ENCODE results near the gene MOGAT3.

The MOGAT3 gene

DNA sequence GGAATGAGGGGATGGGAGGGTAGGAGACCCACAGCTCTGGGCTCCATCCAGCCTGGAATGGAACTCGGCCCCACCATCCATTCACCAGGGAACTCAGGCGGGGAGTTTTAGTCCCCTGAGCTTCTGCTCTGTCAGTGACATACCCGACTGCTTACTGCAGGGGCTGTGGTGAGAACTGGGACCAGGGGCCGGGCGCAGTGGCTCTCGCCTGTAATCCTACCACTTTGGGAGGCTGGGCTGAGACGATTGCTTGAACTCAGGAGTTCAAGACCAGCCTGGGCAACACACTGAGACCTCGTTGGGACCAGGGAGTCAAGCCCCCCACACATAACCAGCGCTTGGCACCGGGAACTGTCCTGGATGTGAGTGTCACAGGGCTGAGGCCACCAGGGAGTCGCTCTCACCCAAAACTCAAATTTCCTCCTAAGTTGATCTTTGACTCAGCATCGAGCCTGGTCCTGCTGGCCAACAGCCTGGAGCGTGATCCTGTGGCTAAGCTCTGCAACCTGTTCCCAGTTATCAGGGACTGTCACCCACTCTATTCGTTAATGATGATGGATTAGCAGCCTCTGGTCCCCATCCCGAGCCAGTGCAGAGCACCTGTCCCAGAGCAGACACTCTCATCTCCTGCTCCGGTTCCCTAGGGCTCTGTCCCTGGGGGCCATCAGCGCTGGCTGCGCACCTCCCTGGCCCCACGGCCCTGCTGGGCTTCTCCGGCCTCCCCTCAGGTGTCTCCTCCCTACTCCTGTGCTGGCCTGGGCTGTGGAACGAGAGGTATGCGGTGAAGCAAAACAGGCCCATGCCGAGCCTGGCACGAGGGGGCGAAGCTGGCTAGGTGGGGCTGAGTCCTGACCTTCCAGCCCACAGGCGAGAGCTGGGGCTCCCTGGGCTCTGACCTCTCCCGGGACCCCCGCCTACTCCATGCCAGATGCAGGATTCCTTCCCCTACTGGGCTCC lies 37.7 kb upstream of the MOGAT3 start:
- Histone ChIP-seq H3K4me3 (no peak overlapping the region), H3K4me1 (peaks cover 3% of the 10 kb centered on the region), H3K27me3 (ENCODE audit: low read depth) (no peaks in the 10 kb centered on the region), H3K36me3 (replicated peaks) (peaks cover 34% of the 10 kb centered on the region), H3K9me3 (no peaks in the 10 kb centered on the region)
- DNase-seq (ENCODE audit: low spot score in 2 of 2): no peak
- in situ Hi-C loops (cut with MboI; ENCODE audit: low sequenced_read_pairs): no loop called here

DNA sequence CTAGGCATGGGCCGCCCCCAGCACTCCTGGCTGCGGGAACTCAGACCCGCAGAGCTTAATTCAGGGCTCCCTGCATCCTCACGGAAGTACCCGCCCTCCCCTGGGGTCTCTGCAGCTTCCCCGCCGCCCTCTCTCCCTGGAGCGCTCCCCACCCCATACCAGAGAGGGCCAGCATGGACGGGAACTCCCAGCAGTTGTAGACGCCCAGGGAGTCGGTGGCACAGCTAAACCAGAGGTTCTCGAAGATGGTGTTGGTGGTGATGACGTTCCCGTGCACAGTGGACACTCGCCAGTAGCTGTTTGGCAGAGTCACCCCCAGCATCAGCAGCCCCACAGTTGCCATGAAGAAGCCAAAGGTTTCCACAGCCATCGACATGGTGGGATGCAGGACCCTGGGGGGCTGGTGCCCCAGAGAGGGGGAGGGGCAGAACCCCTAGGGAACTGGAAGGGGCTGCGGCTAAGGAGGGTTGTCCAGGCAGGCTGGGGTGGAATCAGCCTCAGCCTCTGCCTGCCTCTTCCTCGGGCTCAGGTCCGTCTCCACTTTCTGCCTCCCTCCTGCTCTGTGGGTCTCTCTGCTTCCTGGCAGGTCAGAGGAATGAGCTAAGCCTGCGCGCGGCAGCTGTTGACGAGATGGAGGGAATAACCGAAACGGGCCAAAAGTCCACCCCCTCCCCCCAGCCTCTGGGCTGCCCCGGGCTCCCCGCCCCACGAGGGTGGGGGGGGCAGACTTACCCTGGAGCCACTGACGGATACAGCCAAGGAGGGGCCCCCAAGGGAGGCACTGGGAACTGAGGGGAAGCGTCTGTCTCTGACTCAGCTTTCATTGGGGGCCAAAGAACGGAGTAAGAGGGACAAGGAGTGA lies 36.6 kb upstream of the MOGAT3 start, which contains the start of gene CLDN15:
Gene CLDN15 (minus strand): TSS at position 597 of the 862 bp plus-strand sequence. CDS start 221 bp downstream, at position 376.
- Histone ChIP-seq H3K4me1 (no peaks in the 10 kb centered on the region), H3K9me3 (no peaks in the 10 kb centered on the region), H3K27me3 (ENCODE audit: low read depth) (no peaks in the 10 kb centered on the region), H3K36me3 (replicated peaks) (peaks cover 26% of the 10 kb centered on the region), H3K4me3 (no peak within 1 kb of the TSS)
- DNase-seq (ENCODE audit: low spot score in 2 of 2): no peak
- in situ Hi-C loops (cut with MboI; ENCODE audit: low sequenced_read_pairs): no loop called here

DNA sequence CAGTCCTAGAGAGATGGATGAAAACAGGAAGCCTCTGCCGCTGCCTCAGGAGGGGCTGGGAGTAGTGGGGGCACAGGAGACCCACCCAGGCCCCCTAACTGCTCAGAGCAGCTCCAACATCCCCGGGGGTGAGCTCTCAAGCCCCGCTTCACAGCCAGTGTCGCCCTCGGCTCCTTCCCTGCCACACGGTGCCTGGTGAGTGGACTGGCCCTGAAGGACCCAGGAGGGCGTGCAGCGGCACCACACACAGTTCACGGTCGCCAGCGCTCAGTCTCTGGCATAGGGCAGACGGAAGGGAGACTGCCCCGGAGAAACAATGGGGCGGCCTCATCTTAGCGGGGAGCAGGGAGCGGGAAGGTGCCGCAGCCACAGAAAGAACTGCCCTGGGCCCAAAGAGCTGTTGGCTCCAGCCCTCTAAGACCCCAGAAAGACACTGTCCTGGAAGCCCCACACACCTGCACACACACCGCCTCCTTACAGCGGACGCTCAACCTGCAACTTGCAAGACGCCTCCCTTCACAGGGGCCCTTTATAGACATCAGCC lies 35.5 kb upstream of the MOGAT3 start:
- DNase-seq (ENCODE audit: low spot score in 2 of 2): no peak
- H3K4me1 ChIP-seq: no peaks in the 10 kb centered on the region
- H3K27me3 ChIP-seq (ENCODE audit: low read depth): no peaks in the 10 kb centered on the region
- H3K36me3 ChIP-seq (replicated peaks): peaks cover 23% of the 10 kb centered on the region
- no peaks in the 10 kb centered on the region for H3K9me3 ChIP-seq
- no peak overlapping the region for H3K4me3 ChIP-seq
- in situ Hi-C loops (cut with MboI; ENCODE audit: low sequenced_read_pairs): no loop called here

DNA sequence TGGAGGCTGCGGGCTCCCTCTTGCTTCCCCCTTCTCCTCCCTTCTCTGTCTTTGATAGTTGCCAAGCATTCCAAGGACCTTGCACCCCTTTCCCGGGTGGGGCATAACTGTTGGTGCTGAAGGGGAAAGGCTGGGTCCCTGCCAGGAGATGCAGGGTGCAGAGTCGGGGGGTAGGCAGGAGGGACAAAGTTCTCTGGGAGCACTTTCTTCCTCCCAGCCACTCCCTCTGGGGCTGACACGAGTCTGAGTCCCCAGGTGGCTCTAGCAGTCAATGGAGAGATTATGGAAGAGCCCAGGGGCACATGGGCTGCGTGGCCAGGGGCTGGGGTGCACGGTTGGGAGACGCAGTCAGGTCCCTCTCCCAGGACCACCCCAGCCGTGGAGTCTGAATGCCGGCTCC lies 34.7 kb upstream of the MOGAT3 start:
- Histone ChIP-seq H3K4me1 (no peaks in the 10 kb centered on the region), H3K4me3 (no peak overlapping the region), H3K36me3 (replicated peaks) (peaks cover 23% of the 10 kb centered on the region), H3K27me3 (ENCODE audit: low read depth) (no peaks in the 10 kb centered on the region), H3K9me3 (no peaks in the 10 kb centered on the region)
- in situ Hi-C loops (cut with MboI; ENCODE audit: low sequenced_read_pairs): no loop called here
- no peak for DNase-seq (ENCODE audit: low spot score in 2 of 2)

DNA sequence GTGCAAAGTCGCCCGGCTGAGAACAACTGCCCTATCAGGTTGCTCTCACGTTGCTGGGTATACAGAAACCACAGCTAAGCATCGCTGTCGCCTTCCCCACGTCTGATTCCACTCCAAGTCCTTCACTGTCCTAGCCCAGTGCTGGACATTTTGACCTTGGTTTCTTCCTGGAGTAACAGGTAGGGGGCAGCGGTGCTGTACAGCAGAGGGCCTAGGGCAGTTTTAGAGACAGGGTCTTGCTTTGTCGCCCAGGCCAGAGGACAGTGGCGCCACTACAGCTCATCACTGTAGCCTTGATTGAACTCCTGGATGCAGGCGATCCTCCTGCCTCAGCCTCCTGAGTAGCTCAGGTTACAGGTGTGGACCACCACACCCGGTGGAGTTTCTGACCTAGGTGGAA lies 34.2 kb upstream of the MOGAT3 start:
- Histone ChIP-seq H3K27me3 (ENCODE audit: low read depth) (no peaks in the 10 kb centered on the region), H3K4me3 (no peak overlapping the region), H3K9me3 (no peaks in the 10 kb centered on the region), H3K4me1 (no peaks in the 10 kb centered on the region), H3K36me3 (replicated peaks) (peaks cover 18% of the 10 kb centered on the region)
- DNase-seq (ENCODE audit: low spot score in 2 of 2): peak in 1 of 2 experiments; percentile 57
- in situ Hi-C loops (cut with MboI; ENCODE audit: low sequenced_read_pairs): no loop called here

DNA sequence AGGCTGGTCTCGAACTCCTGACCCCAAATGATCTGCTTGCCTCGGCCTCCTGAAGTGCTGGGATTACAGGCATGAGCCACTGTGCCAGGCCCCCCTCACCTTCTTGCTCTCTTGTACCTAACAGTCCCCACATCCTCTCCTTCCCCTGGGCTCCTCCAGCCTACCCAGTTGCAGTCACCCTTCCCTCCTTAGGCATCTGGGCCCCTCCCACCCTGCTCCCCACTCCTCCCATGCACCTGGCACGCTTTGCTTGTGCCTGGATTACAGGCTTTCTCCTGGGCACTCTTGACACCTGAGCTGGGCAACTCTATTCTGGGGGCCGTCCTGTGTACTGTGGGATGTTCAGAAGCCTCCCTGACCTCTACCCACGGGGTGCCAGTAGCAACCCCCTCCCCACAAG lies 33.8 kb upstream of the MOGAT3 start:
- H3K9me3 ChIP-seq: no peaks in the 10 kb centered on the region
- in situ Hi-C loops (cut with MboI; ENCODE audit: low sequenced_read_pairs): no loop called here
- H3K4me3 ChIP-seq: no peak overlapping the region
- H3K4me1 ChIP-seq: no peaks in the 10 kb centered on the region
- no peaks in the 10 kb centered on the region for H3K27me3 ChIP-seq (ENCODE audit: low read depth)
- H3K36me3 ChIP-seq (replicated peaks): peaks cover 14% of the 10 kb centered on the region
- DNase-seq (ENCODE audit: low spot score in 2 of 2): no peak

DNA sequence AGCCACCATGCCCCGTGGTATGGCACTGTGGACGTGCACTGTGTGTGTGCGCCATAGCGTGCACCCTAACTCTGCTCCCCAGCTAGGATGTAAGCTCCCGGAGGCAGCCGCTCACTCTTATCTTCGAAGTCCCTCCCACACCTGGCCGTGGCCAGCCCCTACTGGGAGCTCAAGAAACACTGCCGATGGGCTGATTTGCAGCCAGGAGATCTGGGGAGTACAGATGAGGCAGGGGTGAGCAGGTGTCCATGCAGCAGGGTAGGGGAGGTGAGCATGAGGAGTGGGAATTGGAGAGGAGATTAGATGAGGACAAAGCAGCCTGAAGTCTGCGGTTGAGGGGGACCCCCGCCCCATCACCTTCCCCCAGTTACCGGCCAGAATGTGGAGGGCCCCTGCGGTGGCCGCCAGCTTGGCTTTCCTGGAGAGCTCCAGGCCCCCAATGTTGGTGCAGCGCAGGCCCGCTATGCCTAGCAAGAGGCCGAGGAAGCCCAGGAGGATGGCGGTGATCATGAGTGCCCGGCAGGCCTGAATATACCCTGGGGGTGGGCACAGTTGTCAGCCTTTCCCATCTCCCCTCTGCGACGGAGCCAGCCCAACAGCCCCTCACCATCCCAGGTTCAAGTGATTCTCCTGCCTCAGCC lies 33.2 kb upstream of the MOGAT3 start:
- Histone ChIP-seq H3K36me3 (replicated peaks) (peaks cover 9% of the 10 kb centered on the region), H3K9me3 (no peaks in the 10 kb centered on the region), H3K4me3 (no peak overlapping the region), H3K4me1 (no peaks in the 10 kb centered on the region), H3K27me3 (ENCODE audit: low read depth) (no peaks in the 10 kb centered on the region)
- in situ Hi-C loops (cut with MboI; ENCODE audit: low sequenced_read_pairs): no loop called here
- no peak for DNase-seq (ENCODE audit: low spot score in 2 of 2)

DNA sequence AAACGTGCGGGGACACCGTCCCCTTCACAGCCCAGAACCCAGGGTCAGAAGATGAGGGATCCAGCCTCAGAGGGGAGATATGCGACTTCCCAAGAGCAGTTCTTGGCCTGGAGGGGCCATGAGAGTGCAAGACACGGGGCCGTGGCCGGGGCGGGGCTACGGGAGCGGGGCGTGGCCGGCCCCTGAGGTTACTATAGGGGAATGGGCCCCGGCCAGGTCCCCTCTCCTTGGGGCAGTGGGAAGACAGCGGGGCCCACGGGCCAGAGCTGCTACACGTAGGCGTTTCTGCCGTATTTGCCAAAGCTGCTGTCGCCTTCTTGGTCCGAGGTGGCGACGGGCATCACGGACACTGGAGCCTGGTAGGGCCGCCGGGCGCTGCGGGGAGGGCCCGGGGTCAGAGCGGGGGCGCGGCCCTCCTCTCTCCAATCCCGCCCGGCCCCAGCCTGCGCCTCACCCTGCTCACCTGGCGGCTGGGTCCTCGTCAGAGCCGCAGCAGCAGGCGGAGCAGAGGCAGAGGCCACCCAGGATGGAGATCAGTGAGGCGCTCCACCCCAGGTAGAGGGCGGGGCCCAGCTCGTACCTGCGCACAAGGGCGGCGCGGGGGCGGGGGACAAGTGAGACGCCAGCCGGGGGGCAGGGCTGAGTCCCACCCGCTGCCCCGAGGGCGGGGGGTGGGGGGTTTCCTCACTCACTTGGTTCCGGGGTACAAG lies 31.5 kb upstream of the MOGAT3 start:
- Histone ChIP-seq H3K27me3 (ENCODE audit: low read depth) (no peaks in the 10 kb centered on the region), H3K36me3 (replicated peaks) (no peaks in the 10 kb centered on the region; the same call in 1 of the 2 replicates), H3K4me3 (no peak overlapping the region), H3K4me1 (no peaks in the 10 kb centered on the region), H3K9me3 (no peaks in the 10 kb centered on the region)
- DNase-seq (ENCODE audit: low spot score in 2 of 2): no peak
- in situ Hi-C loops (cut with MboI; ENCODE audit: low sequenced_read_pairs): no loop called here

DNA sequence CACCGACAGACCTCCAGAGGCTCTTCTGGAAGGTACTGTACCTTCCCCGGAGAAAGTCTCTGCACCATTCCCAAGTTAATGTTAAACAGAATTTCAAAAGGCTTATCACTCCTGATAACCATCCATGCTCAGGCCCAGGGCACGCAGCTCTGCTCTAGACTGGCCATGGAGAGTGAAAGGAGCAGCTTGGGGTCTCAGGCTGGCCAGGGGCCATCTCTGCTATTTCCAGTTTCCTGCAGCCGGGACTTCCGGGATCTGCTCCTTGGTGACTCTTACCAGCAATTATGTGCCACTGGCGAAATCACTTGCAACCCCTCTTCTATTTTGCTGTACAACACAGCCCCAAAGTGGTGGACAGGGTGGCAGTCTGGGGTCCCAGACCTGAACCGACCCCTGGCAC lies 30.8 kb upstream of the MOGAT3 start:
- Histone ChIP-seq H3K36me3 (replicated peaks) (no peaks in the 10 kb centered on the region; the same call in 1 of the 2 replicates), H3K9me3 (no peaks in the 10 kb centered on the region), H3K27me3 (ENCODE audit: low read depth) (no peaks in the 10 kb centered on the region), H3K4me3 (no peak overlapping the region), H3K4me1 (no peaks in the 10 kb centered on the region)
- in situ Hi-C loops (cut with MboI; ENCODE audit: low sequenced_read_pairs): no loop called here
- no peak for DNase-seq (ENCODE audit: low spot score in 2 of 2)

DNA sequence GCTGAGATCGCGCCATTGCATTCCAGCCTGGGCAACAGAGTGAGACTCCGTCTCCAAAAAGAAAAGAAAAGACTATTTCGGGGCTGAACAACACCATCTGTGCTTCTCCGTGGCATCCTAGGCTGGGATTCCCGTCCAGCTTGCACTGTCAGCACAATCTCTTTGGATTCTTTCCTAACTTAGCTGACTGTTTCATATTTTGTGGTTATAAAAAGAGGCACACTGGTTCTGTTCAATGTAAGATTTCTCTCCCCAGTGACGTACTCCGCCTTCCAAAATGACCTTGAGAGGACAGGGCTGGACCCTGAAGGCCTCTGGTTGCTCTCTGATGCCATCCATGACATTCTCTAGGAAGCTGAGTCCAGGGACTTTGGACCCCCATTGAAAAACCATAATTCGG lies 25.9 kb upstream of the MOGAT3 start:
- Histone ChIP-seq H3K4me3 (no peak overlapping the region), H3K4me1 (no peaks in the 10 kb centered on the region), H3K27me3 (ENCODE audit: low read depth) (no peaks in the 10 kb centered on the region), H3K9me3 (no peaks in the 10 kb centered on the region), H3K36me3 (replicated peaks) (peaks cover 16% of the 10 kb centered on the region)
- in situ Hi-C loops (cut with MboI; ENCODE audit: low sequenced_read_pairs): no loop called here
- DNase-seq (ENCODE audit: low spot score in 2 of 2): no peak

DNA sequence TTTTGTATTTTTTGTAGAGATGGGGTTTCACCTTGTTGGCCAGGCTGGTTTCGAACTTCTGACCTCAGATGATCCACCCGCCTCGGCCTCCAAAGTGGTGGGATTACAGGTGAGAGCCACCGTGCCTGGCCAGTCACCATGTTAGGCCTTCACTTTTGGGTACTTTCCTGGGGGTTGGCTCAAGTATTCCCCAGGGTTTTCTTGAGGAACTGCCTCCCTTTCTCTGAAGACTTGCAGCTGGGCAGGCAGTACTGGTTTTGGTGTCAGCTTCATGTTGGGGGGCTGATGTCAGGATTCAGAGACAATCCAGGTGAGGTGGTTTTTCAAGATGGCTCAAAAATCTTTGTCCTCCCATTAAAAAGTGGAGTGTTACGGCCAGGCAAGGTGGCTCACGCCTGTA lies 24.8 kb upstream of the MOGAT3 start:
- H3K27me3 ChIP-seq (ENCODE audit: low read depth): no peaks in the 10 kb centered on the region
- in situ Hi-C loops (cut with MboI; ENCODE audit: low sequenced_read_pairs): no loop called here

DNA sequence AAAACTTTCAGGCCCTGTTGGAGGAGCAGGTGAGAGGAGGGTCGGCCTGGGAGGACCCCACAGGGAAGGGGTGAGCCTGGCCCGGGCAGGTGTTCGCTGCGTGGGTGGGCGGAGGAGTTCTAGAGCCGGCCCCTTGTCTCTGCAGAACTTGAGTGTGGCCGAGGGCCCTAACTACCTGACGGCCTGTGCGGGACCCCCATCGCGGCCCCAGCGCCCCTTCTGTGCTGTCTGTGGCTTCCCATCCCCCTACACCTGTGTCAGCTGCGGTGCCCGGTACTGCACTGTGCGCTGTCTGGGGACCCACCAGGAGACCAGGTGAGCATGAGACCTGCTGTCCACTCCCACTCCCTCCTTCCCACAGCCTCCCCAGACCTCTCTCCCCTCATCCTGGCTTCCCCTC lies 22.7 kb upstream of the MOGAT3 start:
- Histone ChIP-seq H3K9me3 (no peaks in the 10 kb centered on the region), H3K36me3 (replicated peaks) (peaks cover 16% of the 10 kb centered on the region), H3K4me3 (no peak overlapping the region), H3K27me3 (ENCODE audit: low read depth) (no peaks in the 10 kb centered on the region), H3K4me1 (no peaks in the 10 kb centered on the region)
- DNase-seq (ENCODE audit: low spot score in 2 of 2): no peak
- in situ Hi-C loops (cut with MboI; ENCODE audit: low sequenced_read_pairs): no loop called here

More for the DNA sequence above, 24.8 kb upstream of the MOGAT3 start:
- DNase-seq (ENCODE audit: low spot score in 2 of 2): no peak
- H3K4me1 ChIP-seq: no peaks in the 10 kb centered on the region
- H3K4me3 ChIP-seq: no peak overlapping the region
- H3K9me3 ChIP-seq: no peaks in the 10 kb centered on the region
- H3K36me3 ChIP-seq (replicated peaks): peaks cover 16% of the 10 kb centered on the region

DNA sequence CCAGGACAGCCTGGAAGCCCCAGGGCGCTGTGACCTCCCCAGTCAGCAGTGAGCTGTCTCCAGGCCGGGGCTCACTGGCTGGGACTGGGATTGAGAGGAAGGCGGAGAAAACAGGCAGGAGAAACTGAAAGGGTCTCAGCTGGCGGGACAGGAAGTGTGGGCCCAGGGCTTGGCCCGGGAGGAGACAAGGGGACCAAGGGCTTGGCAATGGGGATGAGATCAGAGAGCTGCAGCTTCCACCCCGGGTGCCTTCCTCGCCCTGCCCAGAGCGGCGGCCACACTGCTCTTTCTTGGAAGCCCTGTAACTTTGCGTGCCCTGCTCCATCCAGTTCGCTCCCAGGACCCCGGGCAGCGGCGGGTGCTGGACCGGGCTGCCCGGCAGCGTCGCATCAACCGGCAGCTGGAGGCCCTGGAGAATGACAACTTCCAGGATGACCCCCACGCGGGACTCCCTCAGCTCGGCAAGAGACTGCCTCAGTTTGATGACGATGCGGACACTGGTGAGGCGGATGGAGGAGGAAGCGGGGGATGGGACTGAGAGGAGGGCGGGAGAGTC lies 21.5 kb upstream of the MOGAT3 start:
- H3K4me1 ChIP-seq: no peaks in the 10 kb centered on the region
- no peaks in the 10 kb centered on the region for H3K9me3 ChIP-seq
- no peak overlapping the region for H3K4me3 ChIP-seq
- in situ Hi-C loops (cut with MboI; ENCODE audit: low sequenced_read_pairs): no loop called here
- H3K27me3 ChIP-seq (ENCODE audit: low read depth): no peaks in the 10 kb centered on the region
- H3K36me3 ChIP-seq (replicated peaks): peaks cover 16% of the 10 kb centered on the region
- no peak for DNase-seq (ENCODE audit: low spot score in 2 of 2)

Data from HAP-1 (cell line).